Stimulated activated naive CD4-positive, alpha-beta T cell treated with Interleukin-2 at 50 U/mL for 16 hours (primary cell): ENCODE data around the gene SYNPO2.
"Not testable (repeated sequence)": the region's sequence is repeated elsewhere in the genome, so short reads cannot be mapped to it uniquely, and the experiment has no call there.

Experiments
- DNase-seq: peaks from one replicate; lab custom pipeline; 2025; lab: John Stamatoyannopoulos, UW

SYNPO2 gene

DNA sequence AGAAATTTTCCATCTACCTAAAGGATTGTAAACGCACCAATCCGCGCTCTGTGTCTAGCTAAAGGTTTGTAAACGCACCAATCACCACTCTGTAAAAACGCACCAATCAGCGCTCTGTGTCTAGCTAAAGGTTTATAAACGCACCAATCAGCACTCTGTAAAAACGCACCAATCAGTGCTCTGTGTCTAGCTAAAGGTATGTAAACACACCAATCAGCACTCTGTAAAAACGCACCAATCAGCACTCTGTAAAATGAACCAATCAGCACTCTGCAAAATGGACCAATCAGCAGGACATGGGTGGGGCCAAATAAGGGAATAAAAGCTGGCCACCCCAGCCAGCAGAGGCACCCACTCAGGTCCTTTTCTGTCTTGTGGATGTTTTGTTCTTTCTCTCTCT is 10.1 kb upstream of the SYNPO2 start:
- DNase-seq = not testable (repeated sequence)

GRCh38 chr4:118879409-118879808 is 9.2 kb upstream of the SYNPO2 start:
- no peak for DNase-seq

DNA sequence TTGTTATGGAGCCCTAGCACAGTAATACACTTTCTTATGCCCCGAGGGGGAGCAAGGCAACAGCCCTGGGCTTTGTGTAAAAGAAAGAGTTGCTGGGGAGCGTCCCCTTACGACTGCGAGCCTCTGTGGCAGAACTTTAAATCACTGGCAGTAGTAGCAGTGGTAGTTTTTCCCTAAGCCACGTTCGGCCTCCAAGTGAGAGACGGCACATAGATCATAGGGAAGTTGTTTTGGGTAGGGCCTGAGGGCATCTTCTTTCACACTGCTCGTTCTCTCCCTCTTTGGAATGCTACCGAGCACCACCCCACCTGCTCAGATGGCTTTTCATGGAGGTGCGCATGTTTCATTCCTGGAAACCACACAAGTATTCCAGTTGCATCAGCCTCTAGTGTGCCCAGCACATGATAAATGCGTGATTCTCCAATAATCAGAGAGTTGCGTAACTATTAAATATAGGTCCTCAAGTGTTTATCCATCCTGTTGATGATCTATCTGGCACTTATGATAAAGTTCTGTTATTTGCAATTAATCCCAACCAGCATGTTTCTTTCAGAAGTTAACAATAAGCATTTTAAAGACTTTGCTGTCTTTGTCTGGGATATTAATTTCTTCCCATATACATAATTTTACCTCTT is 7.0 kb upstream of the SYNPO2 start:
- no peak for DNase-seq

DNA sequence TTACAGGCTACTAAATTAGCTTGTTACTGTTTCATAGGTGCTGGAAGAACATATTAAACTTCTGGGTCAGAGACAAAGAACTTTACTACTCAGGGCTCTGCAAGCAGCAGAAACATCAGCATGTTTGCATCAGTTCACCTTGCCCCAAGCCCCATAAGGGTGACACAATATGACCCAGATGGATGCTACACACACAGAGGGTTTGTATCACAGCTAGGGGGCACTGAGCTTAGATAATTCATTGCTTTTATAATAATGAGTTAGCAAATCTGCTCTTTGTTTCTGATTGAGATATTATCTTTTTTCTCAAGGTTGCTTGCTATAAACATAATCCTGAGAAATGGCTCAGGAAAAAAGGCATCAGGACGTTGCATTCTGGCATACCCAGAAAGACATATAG is 4.8 kb upstream of the SYNPO2 start:
- DNase-seq = no peak

DNA sequence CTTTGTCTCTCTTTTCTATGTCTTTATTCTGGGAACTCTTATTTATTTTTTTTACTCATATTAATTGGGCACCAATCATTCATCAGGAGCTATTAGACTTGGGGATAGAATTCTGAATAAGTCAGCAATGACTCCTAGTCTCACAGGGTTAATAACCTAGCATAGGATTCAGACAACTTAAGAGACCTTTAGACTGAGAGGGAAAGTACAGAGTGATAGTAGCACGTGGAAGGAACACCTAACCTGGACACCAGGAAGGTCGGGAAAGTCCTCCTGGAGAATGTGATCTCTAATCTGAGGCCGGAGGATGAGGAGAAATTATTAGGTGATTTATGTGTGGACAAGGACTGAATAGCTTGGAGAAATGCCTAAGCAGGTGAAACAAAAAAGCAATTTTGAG is 3.9 kb upstream of the SYNPO2 start:
- no peak for DNase-seq

DNA sequence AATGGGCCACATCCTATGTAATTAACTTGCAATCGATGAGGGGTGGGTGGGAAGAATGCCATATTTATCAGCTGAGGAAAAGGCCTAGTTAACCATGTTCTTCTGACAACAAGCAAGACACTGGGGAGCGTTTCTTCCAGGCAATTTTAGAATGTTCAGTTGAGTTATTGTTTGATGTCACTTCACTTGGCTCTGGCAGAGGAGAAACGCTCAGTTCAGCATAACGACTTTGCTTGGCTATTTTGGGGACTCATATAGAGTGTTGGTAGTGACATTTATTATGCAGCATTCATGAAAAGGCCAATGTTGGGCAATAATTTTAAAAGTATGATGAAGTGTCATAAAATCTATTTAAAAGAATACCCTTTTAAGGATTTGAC is 648 bp downstream of the SYNPO2 start:
- no peak for DNase-seq

GRCh38 chr4:118894034-118894433 is 5.4 kb downstream of the SYNPO2 start:
- DNase-seq = no peak

- DNase-seq = no peak
These were observed 9.6 kb downstream of the SYNPO2 start for GRCh38 chr4:118898221-118898620.

- no peak for DNase-seq
These were observed 10.1 kb downstream of the SYNPO2 start for GRCh38 chr4:118898684-118899138.

DNA sequence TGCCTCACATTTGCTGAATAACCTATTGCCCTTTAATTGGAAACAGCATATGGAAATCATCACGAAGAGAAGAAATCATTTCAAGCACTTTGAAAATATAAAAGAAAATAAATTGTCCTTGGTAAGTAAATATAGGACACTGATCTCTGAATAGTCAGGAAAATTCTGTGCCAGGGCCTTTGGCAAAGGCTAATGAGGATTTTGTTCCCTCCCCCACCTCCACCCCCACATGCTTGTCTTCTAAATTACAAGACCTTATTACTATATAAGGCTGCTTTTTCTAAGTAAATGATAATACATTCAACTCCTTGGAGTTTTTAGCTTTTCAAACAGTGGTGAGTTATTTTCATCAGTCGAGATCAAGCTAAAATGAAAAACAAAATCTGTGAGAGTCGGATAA is 15.8 kb downstream of the SYNPO2 start:
- DNase-seq = no peak

DNA sequence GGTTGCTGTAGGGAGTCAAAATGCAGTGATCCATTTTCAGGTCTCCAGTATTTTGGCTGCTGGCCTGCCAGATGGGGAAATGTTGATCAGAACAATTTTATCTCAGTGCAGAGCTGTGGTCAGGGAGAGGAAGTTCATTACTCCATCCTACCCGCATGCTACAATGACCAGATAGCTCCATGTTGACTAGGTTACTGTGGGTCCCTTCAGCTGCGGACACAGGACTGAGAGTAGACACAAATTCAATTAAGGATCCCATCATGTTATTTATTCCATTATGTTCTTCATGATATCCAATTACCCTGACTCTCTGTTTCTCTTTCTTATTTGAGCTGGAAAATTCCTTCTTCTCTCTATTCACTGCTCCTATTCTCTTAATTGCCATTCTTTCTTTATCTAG is 16.3 kb downstream of the SYNPO2 start:
- no peak for DNase-seq

- DNase-seq = no peak
These were observed 16.9 kb downstream of the SYNPO2 start for GRCh38 chr4:118905566-118905965.

- DNase-seq = no peak
These were observed 20.7 kb downstream of the SYNPO2 start for GRCh38 chr4:118909173-118909956.

- no peak for DNase-seq
These were observed 21.6 kb downstream of the SYNPO2 start for GRCh38 chr4:118910221-118910620.

- DNase-seq = no peak
These were observed 22.6 kb downstream of the SYNPO2 start for GRCh38 chr4:118911238-118911703.

DNA sequence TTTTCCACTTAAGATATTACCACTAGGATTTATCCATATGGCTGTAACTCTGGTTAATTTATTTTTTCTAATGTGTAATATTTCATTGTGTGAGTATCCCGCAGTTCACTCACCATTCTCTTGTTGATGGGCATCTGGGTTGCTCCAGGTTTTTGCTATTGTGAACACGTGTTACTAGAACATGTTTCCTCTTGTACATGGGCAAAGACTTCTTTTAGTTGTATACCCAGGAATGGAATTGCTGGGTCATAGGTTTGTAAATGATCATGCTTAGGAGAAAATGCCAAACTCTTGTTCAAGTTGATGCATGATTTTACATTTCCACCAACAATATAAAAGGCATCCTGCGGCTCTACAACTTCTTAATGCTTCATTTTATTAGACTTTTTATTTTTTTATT is 26.8 kb downstream of the SYNPO2 start:
- no peak for DNase-seq

DNA sequence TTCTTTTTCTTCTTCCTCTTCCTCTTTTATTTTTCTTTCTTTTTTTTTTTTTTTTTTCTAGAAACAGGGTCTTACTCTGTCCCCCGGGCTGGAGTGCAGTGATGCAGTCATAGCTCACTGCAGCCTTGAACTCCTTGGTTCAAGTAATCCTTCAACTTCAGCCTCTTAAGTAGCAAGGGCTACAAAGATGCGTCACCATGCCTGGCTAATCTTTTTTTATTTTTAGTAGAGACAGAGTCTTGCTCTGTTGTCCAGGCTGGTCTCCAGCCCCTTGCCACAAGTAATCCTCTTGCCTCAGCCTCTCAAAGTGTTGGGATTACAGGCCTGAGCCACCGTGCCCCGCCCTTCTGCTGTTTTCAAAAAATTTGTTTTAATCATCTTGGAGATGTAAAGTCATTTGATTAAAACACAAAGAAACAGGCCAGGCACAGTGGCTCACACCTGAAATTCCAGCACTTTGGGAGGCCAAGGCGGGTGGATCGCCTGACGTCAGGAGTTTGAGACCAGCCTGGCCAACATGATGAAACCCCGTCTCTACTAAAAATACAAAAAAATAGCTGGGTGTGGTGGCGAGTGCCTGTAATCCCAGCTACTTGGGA is 28.1 kb downstream of the SYNPO2 start:
- no peak for DNase-seq

DNA sequence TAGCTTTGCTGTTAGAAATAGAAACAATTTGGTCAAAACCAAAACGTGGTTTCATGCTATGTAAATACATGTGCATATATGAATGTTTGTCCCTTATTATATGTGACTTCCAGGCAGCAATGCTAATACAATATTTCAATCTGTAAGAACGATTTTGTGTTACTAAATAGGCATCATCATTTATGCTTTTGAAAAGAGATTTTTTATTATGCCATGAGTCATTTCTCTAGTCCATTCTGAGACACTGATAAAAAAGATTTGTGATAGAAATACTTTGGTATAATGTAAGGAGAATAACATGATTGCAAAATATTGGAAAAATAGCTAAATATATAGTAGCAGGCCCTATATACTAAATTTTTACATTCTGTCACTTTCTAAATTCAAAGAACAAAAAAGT is 28.9 kb downstream of the SYNPO2 start:
- no peak for DNase-seq

GRCh38 chr4:118918388-118918787 is 29.7 kb downstream of the SYNPO2 start:
- no peak for DNase-seq

DNA sequence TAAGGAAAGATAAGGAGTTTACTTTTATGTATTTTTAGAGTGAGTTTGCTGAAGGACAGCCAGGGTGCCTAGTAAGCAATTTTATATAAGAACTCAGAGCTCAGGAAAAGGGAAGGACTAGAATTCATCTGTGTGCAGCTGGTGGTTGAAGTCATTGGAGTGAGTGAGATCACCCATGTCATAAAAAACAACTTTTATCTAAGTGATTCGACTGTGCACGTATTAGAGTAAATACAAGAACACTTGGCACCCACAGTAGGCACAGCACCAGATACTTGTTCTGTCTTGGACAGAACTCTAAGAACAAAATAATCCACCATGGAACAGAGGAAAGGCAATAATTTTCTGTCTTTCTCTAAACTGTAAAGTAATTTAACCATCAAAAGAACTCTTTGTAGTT is 31.6 kb downstream of the SYNPO2 start:
- no peak for DNase-seq

- no peak for DNase-seq
These were observed 33.1 kb downstream of the SYNPO2 start for GRCh38 chr4:118921786-118922185.

DNA sequence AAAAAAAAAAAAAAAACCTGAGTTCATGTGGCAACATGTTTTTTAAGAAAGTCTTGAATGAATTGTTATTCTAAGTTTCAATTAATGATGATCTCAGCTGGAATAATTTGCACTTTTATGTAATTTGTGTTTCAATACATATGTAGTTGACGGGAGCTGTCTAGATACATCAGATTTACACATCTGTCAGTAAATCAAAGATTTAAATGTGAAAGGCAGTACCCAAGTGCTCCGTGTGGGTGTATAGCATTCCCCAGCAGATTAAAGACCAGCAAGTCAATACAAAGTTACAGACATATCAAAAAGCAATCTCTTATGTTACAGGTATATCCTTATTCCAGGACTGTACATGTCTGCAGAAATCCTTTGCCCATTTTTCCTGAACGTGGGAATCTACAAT is 35.2 kb downstream of the SYNPO2 start:
- no peak for DNase-seq

DNA sequence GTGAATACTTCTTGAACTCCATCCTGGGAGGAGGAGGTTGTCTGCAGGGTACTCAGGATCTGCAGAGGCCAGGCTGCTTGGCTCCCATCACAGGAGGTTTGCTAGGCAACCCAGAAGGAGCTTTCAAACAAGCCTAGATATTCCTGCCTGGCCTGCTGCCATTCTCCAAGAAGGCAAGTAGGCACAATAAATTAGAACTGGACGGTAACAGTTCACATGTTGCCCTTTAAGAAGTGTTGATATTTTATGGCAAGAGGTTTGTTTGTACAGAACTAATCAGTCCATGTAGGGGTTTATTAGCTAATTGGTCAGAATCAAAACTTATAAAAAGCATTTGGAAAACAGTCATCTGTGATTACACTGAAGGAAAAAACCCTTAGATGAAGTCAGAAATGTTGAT is 39.3 kb downstream of the SYNPO2 start:
- DNase-seq = no peak
